A549 (cell line): Measurements from ENCODE around the gene GOLGA6D. TPM values are rescaled to one million over a fixed set of nuclear protein-coding genes. Genes with fewer than 3 reads are reported as not detected.

Experiments
- ATAC-seq, 2 experiments: fragments of 200-7000 bp in 1 of 2; fragments of >200 bp in 1 of 2; cut with Nextera tagmentation in 1 of 2; cut with Tn5 transposase in 1 of 2; 3 replicates each; pipeline versions ENCODE4 v1.8.0 to v1.9.1; 2018 to 2020; ENCODE audit warnings: mild to moderate bottlenecking in 1 of 2, moderate library complexity in 1 of 2
- CTCF ChIA-PET: fragments of 300-600 bp; sonication (Branson Sonifier 250); formaldehyde crosslinking; extraction: SDS; loops from one replicate; lab custom pipeline; 2021; ENCODE audit warnings: antibody characterized with exemption, inconsistent platforms; lab: Yijun Ruan, JAX
- POLR2A ChIA-PET: fragments of 350-600 bp; formaldehyde crosslinking; extraction: SDS; loops from one replicate; lab custom pipeline; 2021; ENCODE audit warnings: antibody characterized with exemption, inconsistent platforms; lab: Yijun Ruan, JAX
- DNase-seq, 2 experiments: peaks; one replicate each; pipeline versions ENCODE4 v3.0.0 to v3.0.0-alpha.2; 2011 to 2016; ENCODE audit warnings: low read depth in 1 of 2, low spot score in 1 of 2
- FAIRE-seq: peaks from 2 replicates; lab custom pipeline; 2011; peaks lifted over from hg19 to GRCh38; lab: Jason Lieb, UNC
- H3K27ac ChIP-seq, 2 experiments: fragments of >200 bp; sonication (Bioruptor Twin); formaldehyde crosslinking; 3 replicates each; pipeline ENCODE4 v1.5.1; 2016 to 2017
- H3K4me1 ChIP-seq: fragments of >200 bp; sonication (Bioruptor Twin); formaldehyde crosslinking; 3 replicates; pipeline ENCODE4 v1.6.1; 2016
- H3K4me2 ChIP-seq: fragments of >200 bp; sonication (Bioruptor Twin); formaldehyde crosslinking; 3 replicates; pipeline ENCODE4 v1.6.1; 2016
- H3K4me3 ChIP-seq: fragments of >200 bp; sonication (Bioruptor Twin); formaldehyde crosslinking; 3 replicates; pipeline ENCODE4 v1.5.1; 2016
- H3K9me3 ChIP-seq: fragments of >200 bp; sonication (Bioruptor Twin); formaldehyde crosslinking; 3 replicates; pipeline ENCODE4 v1.6.1; 2016
- ATOH8 ChIP-seq: fragments of 250-450 bp; sonication (Bioruptor Pico); IDR thresholded peaks from 2 replicates; pipeline ENCODE4 v1.5.0; 2020; ENCODE audit warnings: low read depth, mild to moderate bottlenecking, moderate library complexity
- BHLHE40 ChIP-seq: IDR thresholded peaks from 2 replicates; pipeline ENCODE4 v1.6.1; 2012; ENCODE audit warnings: low read depth, low read length, inconsistent platforms
- CBX8 ChIP-seq: fragments of 200-600 bp; sonication (generic); IDR thresholded peaks from 2 replicates; pipeline ENCODE4 v1.6.1; 2016
- CHD4 ChIP-seq: fragments of 200-600 bp; sonication (generic); IDR thresholded peaks from 2 replicates; pipeline ENCODE4 v1.6.1; 2016; ENCODE audit warnings: antibody characterized with exemption, mild to moderate bottlenecking, borderline replicate concordance
- EHF ChIP-seq: fragments of 250-450 bp; sonication (Bioruptor Pico); IDR thresholded peaks from 2 replicates; pipeline ENCODE4 v1.5.0; 2020; ENCODE audit warnings: mild to moderate bottlenecking
- FOSL2 ChIP-seq, 2 experiments: fragments of 450-650 bp in 1 of 2; fragments of >200 bp in 1 of 2; sonication (Bioruptor Twin) in 1 of 2; formaldehyde crosslinking; IDR thresholded peaks; 2 replicates each; pipeline versions ENCODE4 v1.5.0 to v1.6.1; 2016 to 2020; ENCODE audit warnings: mild to moderate bottlenecking in 1 of 2, moderate library complexity in 1 of 2
- FOXS1 ChIP-seq: fragments of 250-450 bp; sonication (Bioruptor Pico); IDR thresholded peaks from 2 replicates; pipeline ENCODE4 v1.5.0; 2020; ENCODE audit warnings: mild to moderate bottlenecking, moderate library complexity
- HDAC2 ChIP-seq: fragments of 200-600 bp; sonication (generic); IDR thresholded peaks from 2 replicates; pipeline ENCODE4 v1.6.1; 2016
- HOXA7 ChIP-seq: fragments of 250-450 bp; sonication (Bioruptor Pico); IDR thresholded peaks from 2 replicates; pipeline ENCODE4 v1.5.0; 2020; ENCODE audit warnings: mild to moderate bottlenecking, moderate library complexity
- HOXB13 ChIP-seq: fragments of 250-450 bp; sonication (Bioruptor Pico); IDR thresholded peaks from 2 replicates; pipeline ENCODE4 v1.5.0; 2020; ENCODE audit warnings: low read depth, mild to moderate bottlenecking, moderate library complexity
- KDM1A ChIP-seq: fragments of 200-600 bp; sonication (generic); IDR thresholded peaks from 2 replicates; pipeline ENCODE4 v1.6.1; 2016; ENCODE audit warnings: low read depth, mild to moderate bottlenecking
- MAFK ChIP-seq: fragments of 450-650 bp; IDR thresholded peaks from 2 replicates; pipeline ENCODE4 v1.6.1; 2014; ENCODE audit not compliant: partially characterized antibody
- MAZ ChIP-seq: fragments of 150-350 bp; IDR thresholded peaks from 2 replicates; pipeline ENCODE4 v1.6.1; 2014; ENCODE audit warnings: antibody characterized with exemption, low read depth, low read length, borderline replicate concordance
- MYC ChIP-seq: IDR thresholded peaks from 2 replicates; pipeline ENCODE4 v1.6.1; 2012; ENCODE audit warnings: mild to moderate bottlenecking, inconsistent platforms, low read length, improper control_type of control experiment, borderline replicate concordance
- NFE2L2 ChIP-seq: fragments of 150-350 bp; conservative IDR thresholded peaks from 2 replicates; pipeline ENCODE4 v1.6.1; 2014; ENCODE audit warnings: low read length
- NR3C1 ChIP-seq: fragments of >200 bp; sonication (Bioruptor Twin); formaldehyde crosslinking; IDR thresholded peaks from 3 replicates; pipeline ENCODE4 v1.6.1; 2017
- PBX3 ChIP-seq: IDR thresholded peaks from 2 replicates; pipeline ENCODE4 v1.6.1; 2012
- PHF8 ChIP-seq: fragments of 200-600 bp; sonication (generic); IDR thresholded peaks from 2 replicates; pipeline ENCODE4 v1.6.1; 2016; ENCODE audit warnings: low read depth, mild to moderate bottlenecking, antibody characterized with exemption, moderate library complexity, borderline replicate concordance
- POLR2A ChIP-seq: IDR thresholded peaks from 2 replicates; pipeline ENCODE4 v1.6.1; 2012; ENCODE audit warnings: mild to moderate bottlenecking, low read length
- POLR2AphosphoS2 ChIP-seq: conservative IDR thresholded peaks from 2 replicates; pipeline ENCODE4 v1.6.1; 2012; ENCODE audit warnings: low read length, improper control_type of control experiment, inconsistent platforms
- RAD21 ChIP-seq, 2 experiments: fragments of >200 bp in 1 of 2; sonication (Bioruptor Twin) in 1 of 2; formaldehyde crosslinking in 1 of 2; IDR thresholded peaks in 1 of 2; conservative IDR thresholded peaks in 1 of 2; 2 replicates in 1 of 2; 3 replicates in 1 of 2; pipeline ENCODE4 v1.6.1; 2012 to 2018; ENCODE audit warnings: inconsistent platforms in 1 of 2
- RARB ChIP-seq: fragments of 250-450 bp; sonication (Bioruptor Pico); IDR thresholded peaks from 2 replicates; pipeline ENCODE4 v1.8.0; 2021; ENCODE audit warnings: mild to moderate bottlenecking, moderate library complexity
- RCOR1 ChIP-seq: fragments of 150-350 bp; IDR thresholded peaks from 2 replicates; pipeline ENCODE4 v1.6.1; 2014; ENCODE audit warnings: antibody characterized with exemption, low read length, low read depth
- SREBF2 ChIP-seq: fragments of 450-650 bp; IDR thresholded peaks from 2 replicates; pipeline ENCODE4 v1.6.1; 2014; ENCODE audit warnings: mild to moderate bottlenecking, moderate library complexity
- TFCP2L1 ChIP-seq: fragments of 250-450 bp; sonication (Bioruptor Pico); IDR thresholded peaks from 2 replicates; pipeline ENCODE4 v1.5.0; 2021; ENCODE audit warnings: mild to moderate bottlenecking
- TP53 ChIP-seq: fragments of 250-450 bp; sonication (Bioruptor Pico); IDR thresholded peaks from 2 replicates; pipeline ENCODE4 v1.5.0; 2021; ENCODE audit warnings: mild to moderate bottlenecking, moderate library complexity
- ZFP36 ChIP-seq: fragments of 450-650 bp; IDR thresholded peaks from 2 replicates; pipeline ENCODE4 v1.6.1; 2014; ENCODE audit warnings: borderline replicate concordance; ENCODE audit not compliant: partially characterized antibody
- WGBS: methylation state at CpG from one replicate; pipeline ENCODE4 v1.1.6; 2017; ENCODE audit errors: missing lambda C conversion rate; 5-methylcytosine and 5-hydroxymethylcytosine counted together
- polyA plus RNA-seq, 4 experiments: library from polyadenylated mRNA; depleted of rRNA in 3 of 4; stranded (reverse); fragments of >200 nt; fragmentation: RNase III in 1 of 4; extraction: RNeasy Plus Mini Kit Qiagen cat#74134 plus additional on column Dnase treatment in 1 of 4; gene quantifications; 2 replicates in 3 of 4; 3 replicates in 1 of 4; pipeline ENCODE4 v1.2.3, GENCODE V29; 2011 to 2017
- TF ChIP-seq, protein P1 (sequence below): fragments of >200 bp; sonication (Bioruptor Twin); formaldehyde crosslinking; IDR thresholded peaks from 3 replicates; pipeline ENCODE4 v1.6.1; 2016
- TF ChIP-seq, protein P2 (sequence below): fragments of 200-600 bp; sonication (generic); IDR thresholded peaks from 2 replicates; pipeline ENCODE4 v1.6.1; 2016; ENCODE audit warnings: antibody characterized with exemption, mild to moderate bottlenecking, moderate library complexity
- TF ChIP-seq, protein P3 (sequence below): IDR thresholded peaks from 2 replicates; pipeline ENCODE4 v1.6.1; 2012

Gene GOLGA6D
- polyA plus RNA-seq, 2 of the 4 experiments (the other 2 are of a cell fraction) = 0.03 to 0.05 TPM

DNA sequence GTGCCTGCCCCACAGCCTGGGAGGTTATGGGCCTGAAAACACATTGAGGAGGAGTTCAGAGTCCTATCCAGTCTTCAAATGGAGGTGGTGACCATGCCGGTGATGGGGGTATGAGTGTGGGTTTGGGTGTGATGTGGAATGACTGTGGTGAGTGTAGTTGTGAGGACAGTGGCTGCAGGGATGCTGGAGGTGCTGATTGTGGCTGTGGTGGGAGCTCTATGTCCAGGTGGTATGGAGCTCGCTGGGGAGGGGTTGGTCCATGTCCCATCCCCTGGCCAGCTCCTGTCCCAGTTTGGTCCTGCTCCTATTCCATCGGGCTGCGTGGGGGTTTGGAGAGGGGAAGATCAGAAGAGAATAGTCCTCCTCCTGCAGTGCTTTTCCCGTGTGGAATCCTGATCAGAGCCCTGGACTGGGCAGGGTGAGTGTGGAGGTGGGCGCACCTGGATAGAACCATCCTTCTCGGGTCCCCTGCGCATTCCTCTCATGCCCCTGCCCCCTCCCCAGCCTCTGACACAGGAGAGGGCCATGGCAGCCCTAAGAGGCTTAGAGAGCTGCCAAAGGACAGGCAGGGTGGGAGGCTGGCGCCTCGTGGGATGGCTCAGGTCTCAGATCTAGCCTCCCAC, 47.5 kb upstream of the GOLGA6D start:
- Histone ChIP-seq H3K4me1 (0 out of 3 replicates have a peak, but pooled peaks cover 4% of the 10 kb centered on the region), H3K4me3 (no peak overlapping the region), H3K27ac (no peak overlapping the region), H3K9me3 (no peaks in the 10 kb centered on the region), H3K4me2 (no peak overlapping the region)
- POLR2A ChIA-PET = no interaction called here
- ATAC-seq = no peak
- 43% methylated on average over 10 of the region's 10 CpGs for WGBS
- TF ChIP-seq MAZ (no peak), ZFP36 (no peak), BHLHE40 (no peak), CBX8 (no peak), TP53 (no peak), MYC (no peak), NFE2L2 (no peak), ATOH8 (no peak), TFCP2L1 (CRISPR knock-in tag) (no peak), MAFK (no peak), HOXB13 (no peak), CHD4 (no peak), POLR2A (no peak), NR3C1 (no peak), KDM1A (no peak), PHF8 (no peak), EHF (no peak), HOXA7 (no peak), HDAC2 (no peak)
- TF ChIP-seq, protein P1, sequence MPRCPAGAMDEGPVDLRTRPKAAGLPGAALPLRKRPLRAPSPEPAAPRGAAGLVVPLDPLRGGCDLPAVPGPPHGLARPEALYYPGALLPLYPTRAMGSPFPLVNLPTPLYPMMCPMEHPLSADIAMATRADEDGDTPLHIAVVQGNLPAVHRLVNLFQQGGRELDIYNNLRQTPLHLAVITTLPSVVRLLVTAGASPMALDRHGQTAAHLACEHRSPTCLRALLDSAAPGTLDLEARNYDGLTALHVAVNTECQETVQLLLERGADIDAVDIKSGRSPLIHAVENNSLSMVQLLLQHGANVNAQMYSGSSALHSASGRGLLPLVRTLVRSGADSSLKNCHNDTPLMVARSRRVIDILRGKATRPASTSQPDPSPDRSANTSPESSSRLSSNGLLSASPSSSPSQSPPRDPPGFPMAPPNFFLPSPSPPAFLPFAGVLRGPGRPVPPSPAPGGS = no peak
- CTCF ChIA-PET = no interaction called here
- FAIRE-seq = no peak
- DNase-seq = no peak

DNA sequence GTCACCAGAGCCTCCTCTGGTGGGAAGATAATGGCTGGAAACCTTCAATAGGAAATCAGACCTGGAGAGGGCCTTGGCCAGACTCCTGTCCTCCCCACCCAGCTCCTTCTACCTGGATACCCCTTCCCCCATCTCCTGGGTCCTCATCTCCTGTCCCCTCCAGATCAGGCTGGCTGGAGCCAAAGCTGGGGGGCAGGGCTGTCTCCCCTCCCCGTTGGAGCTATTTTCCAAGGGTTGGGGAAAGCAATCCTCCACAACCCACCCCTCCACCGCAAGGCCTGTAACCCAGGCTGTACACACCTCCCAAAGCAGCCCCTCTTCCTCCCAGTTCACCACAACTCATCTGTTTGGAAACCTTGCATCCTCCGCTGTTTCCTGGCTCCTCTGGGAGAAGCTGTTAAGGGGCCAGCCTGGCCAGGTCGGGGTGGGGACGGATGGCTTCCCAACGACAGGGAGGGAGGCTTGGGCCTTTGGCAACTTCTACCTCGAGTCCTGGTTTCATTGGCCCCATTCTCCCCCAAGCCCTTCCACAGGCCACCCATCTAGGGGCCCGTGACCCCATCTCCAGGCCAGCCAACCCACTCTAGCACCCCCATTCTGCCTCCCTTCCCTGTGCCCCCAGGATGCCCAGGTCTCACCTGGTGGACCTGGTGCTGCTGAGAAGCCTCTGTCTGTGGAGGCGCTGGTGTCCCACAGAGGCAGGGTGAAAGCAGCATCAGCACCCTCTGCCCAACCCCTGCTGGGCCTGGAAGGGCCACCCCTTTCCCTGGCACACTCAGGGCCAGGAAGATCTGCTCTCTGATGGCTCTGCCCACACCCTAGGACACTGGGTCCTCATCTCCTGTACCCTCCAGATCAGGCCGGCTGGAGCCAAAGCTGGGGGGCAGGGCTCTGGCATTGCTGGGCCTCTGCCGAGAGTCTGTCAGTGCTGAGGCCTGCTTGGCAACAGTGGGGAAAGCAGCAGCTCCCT, 46.6 kb upstream of the GOLGA6D start:
- ChIA-PET POLR2A (no interaction called here), CTCF (interaction anchor here (0.7 kb wide), 1 partner anchor 178 kb away, joined by 3 read pairs; no protein-coding TSS in a partner anchor)
- Histone ChIP-seq H3K9me3 (no peaks in the 10 kb centered on the region), H3K4me1 (no peaks in the 10 kb centered on the region), H3K4me2 (no peak overlapping the region), H3K27ac (no peak overlapping the region), H3K4me3 (no peak overlapping the region)
- 61% methylated on average over 11 of the region's 11 CpGs for WGBS
- DNase-seq (no peak), FAIRE-seq (no peak), ATAC-seq (no peak)
- TF ChIP-seq POLR2AphosphoS2 (no peak), SREBF2 (no peak), RAD21 (conservative IDR thresholded peaks at IDR 0.05 in 1 of 2, IDR thresholded peaks at IDR 0.05 in 1 of 2) (no peak), FOXS1 (no peak), ZFP36 (no peak), ATOH8 (no peak), HOXA7 (no peak), FOSL2 (IDR thresholded peaks at IDR 0.05) (no peak), FOSL2 (CRISPR knock-in tag; IDR thresholded peaks at IDR 0.05) (no peak), PBX3 (no peak), RCOR1 (no peak), RARB (no peak)
- TF ChIP-seq, protein P2, sequence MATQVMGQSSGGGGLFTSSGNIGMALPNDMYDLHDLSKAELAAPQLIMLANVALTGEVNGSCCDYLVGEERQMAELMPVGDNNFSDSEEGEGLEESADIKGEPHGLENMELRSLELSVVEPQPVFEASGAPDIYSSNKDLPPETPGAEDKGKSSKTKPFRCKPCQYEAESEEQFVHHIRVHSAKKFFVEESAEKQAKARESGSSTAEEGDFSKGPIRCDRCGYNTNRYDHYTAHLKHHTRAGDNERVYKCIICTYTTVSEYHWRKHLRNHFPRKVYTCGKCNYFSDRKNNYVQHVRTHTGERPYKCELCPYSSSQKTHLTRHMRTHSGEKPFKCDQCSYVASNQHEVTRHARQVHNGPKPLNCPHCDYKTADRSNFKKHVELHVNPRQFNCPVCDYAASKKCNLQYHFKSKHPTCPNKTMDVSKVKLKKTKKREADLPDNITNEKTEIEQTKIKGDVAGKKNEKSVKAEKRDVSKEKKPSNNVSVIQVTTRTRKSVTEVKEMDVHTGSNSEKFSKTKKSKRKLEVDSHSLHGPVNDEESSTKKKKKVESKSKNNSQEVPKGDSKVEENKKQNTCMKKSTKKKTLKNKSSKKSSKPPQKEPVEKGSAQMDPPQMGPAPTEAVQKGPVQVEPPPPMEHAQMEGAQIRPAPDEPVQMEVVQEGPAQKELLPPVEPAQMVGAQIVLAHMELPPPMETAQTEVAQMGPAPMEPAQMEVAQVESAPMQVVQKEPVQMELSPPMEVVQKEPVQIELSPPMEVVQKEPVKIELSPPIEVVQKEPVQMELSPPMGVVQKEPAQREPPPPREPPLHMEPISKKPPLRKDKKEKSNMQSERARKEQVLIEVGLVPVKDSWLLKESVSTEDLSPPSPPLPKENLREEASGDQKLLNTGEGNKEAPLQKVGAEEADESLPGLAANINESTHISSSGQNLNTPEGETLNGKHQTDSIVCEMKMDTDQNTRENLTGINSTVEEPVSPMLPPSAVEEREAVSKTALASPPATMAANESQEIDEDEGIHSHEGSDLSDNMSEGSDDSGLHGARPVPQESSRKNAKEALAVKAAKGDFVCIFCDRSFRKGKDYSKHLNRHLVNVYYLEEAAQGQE = no peak
- TF ChIP-seq, protein P3, sequence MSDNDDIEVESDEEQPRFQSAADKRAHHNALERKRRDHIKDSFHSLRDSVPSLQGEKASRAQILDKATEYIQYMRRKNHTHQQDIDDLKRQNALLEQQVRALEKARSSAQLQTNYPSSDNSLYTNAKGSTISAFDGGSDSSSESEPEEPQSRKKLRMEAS = no peak
